Measurements from ENCODE around the gene TMEM60. TPM values are rescaled to one million over a fixed set of nuclear protein-coding genes. Genes with fewer than 3 reads are reported as not detected.
"Not testable (repeated sequence)": the region's sequence is repeated elsewhere in the genome, so short reads cannot be mapped to it uniquely, and the experiment has no call there.

The TMEM60 gene
- total RNA-seq, 4 donors from 2014 or later, result 7.8 to 17.4 (median 11.7) TPM

DNA sequence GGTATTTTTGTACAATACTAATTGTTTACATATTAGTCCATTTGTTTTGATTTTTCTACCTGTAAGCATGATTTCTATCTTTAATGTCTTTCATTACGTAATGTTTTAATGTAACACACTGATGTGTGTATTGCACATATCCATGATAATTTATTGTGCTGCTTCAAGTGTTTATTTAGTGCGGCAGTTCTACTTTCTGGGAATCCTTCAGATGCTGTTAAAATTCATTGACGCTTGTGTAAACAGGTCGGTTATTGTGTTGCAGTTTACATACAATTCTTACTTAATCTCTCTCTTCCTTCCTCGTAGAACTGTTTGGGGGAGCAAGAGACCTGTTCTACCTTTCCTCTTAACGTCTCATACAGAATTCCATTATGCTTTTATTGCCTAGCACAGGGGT is 6.9 kb downstream of the TMEM60 start:
- 70% methylated on average over 6 of the region's 6 CpGs for WGBS, 2 donors
- no peaks in the 10 kb centered on the region for H3K27me3 ChIP-seq

DNA sequence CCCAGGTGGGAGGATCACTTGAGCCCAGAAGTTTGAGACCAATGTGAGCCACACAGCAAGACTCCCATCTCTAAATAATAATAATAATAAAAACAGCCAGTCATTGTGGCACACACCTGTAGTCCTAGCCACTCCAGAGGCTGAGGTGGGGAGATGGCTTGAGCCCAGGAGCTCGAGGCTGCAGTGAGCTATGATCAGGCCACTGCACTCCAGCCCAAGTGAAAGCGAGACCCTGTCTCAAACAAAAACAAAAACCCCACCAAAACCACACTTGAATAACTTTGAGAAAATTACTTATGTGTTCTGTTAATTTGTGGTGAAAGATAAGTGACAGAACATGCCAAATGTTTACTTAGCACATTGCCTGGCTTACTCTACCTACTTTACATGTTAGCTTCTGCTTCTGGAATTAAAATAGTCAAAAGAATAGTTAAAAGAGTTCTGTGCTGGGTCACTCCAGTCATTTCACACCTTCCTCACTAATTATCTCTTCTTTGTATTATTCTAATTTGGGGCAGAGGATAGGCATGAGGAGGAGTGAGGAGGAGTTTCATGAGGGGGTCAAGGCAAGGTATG is 9.8 kb downstream of the TMEM60 start:
- no peak overlapping the region for H3K4me3 ChIP-seq
- no peaks in the 10 kb centered on the region for H3K27me3 ChIP-seq
- no peaks in the 10 kb centered on the region for H3K4me1 ChIP-seq
- TF ChIP-seq POLR2A (IDR thresholded peaks at IDR 0.05), result no peak
- TF ChIP-seq, protein P1, sequence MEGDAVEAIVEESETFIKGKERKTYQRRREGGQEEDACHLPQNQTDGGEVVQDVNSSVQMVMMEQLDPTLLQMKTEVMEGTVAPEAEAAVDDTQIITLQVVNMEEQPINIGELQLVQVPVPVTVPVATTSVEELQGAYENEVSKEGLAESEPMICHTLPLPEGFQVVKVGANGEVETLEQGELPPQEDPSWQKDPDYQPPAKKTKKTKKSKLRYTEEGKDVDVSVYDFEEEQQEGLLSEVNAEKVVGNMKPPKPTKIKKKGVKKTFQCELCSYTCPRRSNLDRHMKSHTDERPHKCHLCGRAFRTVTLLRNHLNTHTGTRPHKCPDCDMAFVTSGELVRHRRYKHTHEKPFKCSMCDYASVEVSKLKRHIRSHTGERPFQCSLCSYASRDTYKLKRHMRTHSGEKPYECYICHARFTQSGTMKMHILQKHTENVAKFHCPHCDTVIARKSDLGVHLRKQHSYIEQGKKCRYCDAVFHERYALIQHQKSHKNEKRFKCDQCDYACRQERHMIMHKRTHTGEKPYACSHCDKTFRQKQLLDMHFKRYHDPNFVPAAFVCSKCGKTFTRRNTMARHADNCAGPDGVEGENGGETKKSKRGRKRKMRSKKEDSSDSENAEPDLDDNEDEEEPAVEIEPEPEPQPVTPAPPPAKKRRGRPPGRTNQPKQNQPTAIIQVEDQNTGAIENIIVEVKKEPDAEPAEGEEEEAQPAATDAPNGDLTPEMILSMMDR (IDR thresholded peaks at IDR 0.05), result no peak
- TF ChIP-seq EP300 (IDR thresholded peaks at IDR 0.05), result no peak
- no peak overlapping the region for H3K27ac ChIP-seq
- no peak for DNase-seq (ENCODE audit: low spot score in 2 of 2)
- H3K9me3 ChIP-seq, result no peaks in the 10 kb centered on the region
- peaks cover 0 to 30% (median 0%) of the 10 kb centered on the region in 3 donors for H3K36me3 ChIP-seq
- 97 to 98% methylated on average over 2 of the region's 2 CpGs for whole genome bisulfite sequencing, 2 donors

More for the DNA sequence above, 6.9 kb downstream of the TMEM60 start:
- TF ChIP-seq POLR2A (IDR thresholded peaks at IDR 0.05), result no peak
- no peak for TF ChIP-seq EP300 (IDR thresholded peaks at IDR 0.05)
- TF ChIP-seq, protein P1 (IDR thresholded peaks at IDR 0.05), result no peak
- no peak overlapping the region for H3K4me3 ChIP-seq
- peaks cover 0 to 32% (median 0%) of the 10 kb centered on the region in 3 donors for H3K36me3 ChIP-seq
- peaks cover 0 to 14% (median under 1%) of the 10 kb centered on the region in 4 donors for H3K4me1 ChIP-seq
- no peaks in the 10 kb centered on the region for H3K9me3 ChIP-seq
- DNase-seq (ENCODE audit: low spot score in 2 of 2), result no peak
- no peak overlapping the region for H3K27ac ChIP-seq

DNA sequence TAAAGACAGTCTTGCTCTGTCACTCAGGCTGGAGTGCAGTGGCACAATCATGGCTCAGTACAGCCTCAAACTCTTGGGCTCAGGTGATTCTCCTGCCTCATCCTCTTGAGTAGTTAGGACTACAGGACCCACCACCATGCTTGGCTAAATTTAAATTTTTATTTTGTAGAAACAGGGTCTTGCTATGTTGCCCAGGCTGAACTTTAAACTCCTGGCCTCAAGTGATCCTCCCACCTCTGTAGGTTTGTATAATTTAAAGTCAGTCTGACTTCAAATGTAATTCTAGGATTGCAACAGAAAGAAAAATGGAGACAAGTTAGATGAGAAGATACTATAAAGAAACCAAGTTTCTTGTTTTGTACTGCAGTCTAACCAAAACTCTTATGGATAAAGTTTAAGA is 11.5 kb downstream of the TMEM60 start:
- H3K27me3 ChIP-seq, result no peaks in the 10 kb centered on the region
- no peak for DNase-seq (ENCODE audit: low spot score in 2 of 2)
- H3K4me3 ChIP-seq, result no peak overlapping the region
- no peaks in the 10 kb centered on the region for H3K9me3 ChIP-seq
- H3K4me1 ChIP-seq, result no peaks in the 10 kb centered on the region
- H3K36me3 ChIP-seq, result peaks cover 0 to 35% (median 0%) of the 10 kb centered on the region in 3 donors
- TF ChIP-seq POLR2A (IDR thresholded peaks at IDR 0.05) (no peak), EP300 (IDR thresholded peaks at IDR 0.05) (no peak)
- TF ChIP-seq, protein P1 (IDR thresholded peaks at IDR 0.05), result no peak
- H3K27ac ChIP-seq, result no peak overlapping the region

DNA sequence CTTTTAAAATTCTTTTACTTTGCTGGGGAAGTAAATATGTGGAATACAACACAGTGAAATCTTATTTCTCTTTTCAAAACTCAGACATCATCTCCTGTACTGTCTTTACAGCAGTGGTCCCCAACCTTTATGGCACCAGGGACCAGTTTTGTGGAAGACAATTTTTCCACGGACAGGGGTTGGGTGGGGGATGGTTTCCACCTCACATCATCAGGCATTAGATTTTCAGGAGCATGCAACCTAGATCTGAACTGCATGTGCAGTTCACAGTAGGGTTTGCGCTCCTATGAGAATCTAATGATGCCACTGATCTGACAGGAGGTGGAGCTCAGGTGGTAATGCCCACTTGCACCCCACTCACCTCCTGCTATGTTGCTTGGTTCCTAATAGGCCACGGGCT is 12.2 kb downstream of the TMEM60 start:
- TF ChIP-seq, protein P1 (IDR thresholded peaks at IDR 0.05), result no peak
- TF ChIP-seq EP300 (IDR thresholded peaks at IDR 0.05) (no peak), POLR2A (IDR thresholded peaks at IDR 0.05) (no peak)
- H3K4me3 ChIP-seq, result no peak overlapping the region
- peaks cover 0 to 38% (median 0%) of the 10 kb centered on the region in 3 donors for H3K36me3 ChIP-seq
- 94 to 95% methylated on average over 2 to 3 of the region's 3 CpGs for WGBS, 2 donors
- DNase-seq (ENCODE audit: low spot score in 2 of 2), result no peak
- no peaks in the 10 kb centered on the region for H3K4me1 ChIP-seq
- no peaks in the 10 kb centered on the region for H3K27me3 ChIP-seq
- H3K27ac ChIP-seq, result no peak overlapping the region
- no peaks in the 10 kb centered on the region for H3K9me3 ChIP-seq

DNA sequence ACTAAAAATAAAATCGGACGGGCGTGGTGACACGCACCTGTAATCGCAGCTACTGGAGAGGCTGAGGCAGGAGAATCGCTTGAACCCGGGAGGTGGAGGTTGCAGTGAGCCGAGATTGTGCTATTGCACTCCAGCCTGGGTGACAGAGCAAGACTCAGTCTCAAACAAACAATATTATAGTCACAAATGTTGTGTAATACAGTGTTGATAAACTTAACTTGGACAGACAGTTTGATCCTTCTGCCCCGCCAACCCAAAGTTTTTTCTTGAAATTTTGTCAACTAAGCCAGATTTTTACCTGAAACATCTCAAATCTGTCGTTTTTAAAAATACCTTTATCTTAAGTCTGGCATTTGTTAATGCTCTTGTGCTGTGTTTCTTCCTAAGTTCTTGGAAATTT is 13.8 kb downstream of the TMEM60 start:
- H3K4me3 ChIP-seq; H3K27me3 ChIP-seq; H3K9me3 ChIP-seq; DNase-seq (ENCODE audit: low spot score in 2 of 2); H3K27ac ChIP-seq; H3K4me1 ChIP-seq: not testable (repeated sequence)
- peaks cover 0 to 42% (median 0%) of the 10 kb centered on the region in 3 donors for H3K36me3 ChIP-seq
- WGBS, 2 donors, result 95 to 96% methylated on average over 10 of the region's 10 CpGs

DNA sequence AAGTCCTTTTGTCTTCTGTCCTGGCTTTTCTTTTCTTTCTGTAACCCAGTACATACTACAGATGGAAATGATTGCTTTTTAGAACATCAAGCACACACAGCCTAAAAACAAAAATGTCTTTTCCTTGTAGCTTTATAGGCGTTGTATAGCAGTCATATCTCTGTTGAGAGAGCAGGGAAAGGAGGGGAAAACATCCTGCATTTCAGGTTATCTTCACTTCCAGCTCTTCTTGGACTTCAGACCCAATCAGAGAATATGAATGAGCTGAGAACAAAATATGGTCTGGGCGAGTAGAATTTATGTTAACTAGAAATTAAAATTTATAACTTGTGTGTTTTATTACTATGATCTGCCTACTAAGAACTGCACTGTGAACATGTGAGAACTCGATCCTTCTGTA is 14.7 kb downstream of the TMEM60 start:
- peaks cover 0 to 47% (median under 1%) of the 10 kb centered on the region in 3 donors for H3K36me3 ChIP-seq
- H3K9me3 ChIP-seq, result no peaks in the 10 kb centered on the region
- H3K4me3 ChIP-seq, result no peak overlapping the region
- H3K27me3 ChIP-seq, result no peaks in the 10 kb centered on the region
- DNase-seq (ENCODE audit: low spot score in 2 of 2), result no peak
- 77 to 84% methylated on average over 3 of the region's 3 CpGs for WGBS, 2 donors
- TF ChIP-seq POLR2A (IDR thresholded peaks at IDR 0.05) (no peak), EP300 (IDR thresholded peaks at IDR 0.05) (no peak)
- TF ChIP-seq, protein P1 (IDR thresholded peaks at IDR 0.05), result no peak
- no peak overlapping the region for H3K27ac ChIP-seq
- no peaks in the 10 kb centered on the region for H3K4me1 ChIP-seq

Measured in tibial nerve (tissue), 4 donors.